GM12878 (cell line): ENCODE measurements around the gene PYGO2. TPM values are rescaled to one million over a fixed set of nuclear protein-coding genes. Genes with fewer than 3 reads are reported as not detected.

Experiments used
- ATAC-seq: fragments of 200-7000 bp; cut with Tn5 transposase; 3 replicates; pipeline ENCODE4 v1.9.1; 2020; ENCODE audit warnings: mild to moderate bottlenecking, moderate library complexity
- BruUV-seq: library from RNA; stranded (reverse); fragments of 400-500 nt; replicated peaks from 2 replicates; lab custom pipeline; 2021; lab: Mats Ljungman, UMichigan
- CTCF ChIA-PET: fragments of 300-600 bp; sonication (Branson Sonifier 250); formaldehyde crosslinking; extraction: SDS; loops from one replicate; lab custom pipeline; 2021; ENCODE audit warnings: inconsistent platforms; lab: Yijun Ruan, JAX
- POLR2A ChIA-PET: fragments of 350-600 bp; formaldehyde crosslinking; extraction: SDS; loops from one replicate; lab custom pipeline; 2021; ENCODE audit warnings: inconsistent platforms; lab: Charles Lee
- RAD21 ChIA-PET: fragments of 300-600 bp; sonication (Branson Sonifier 250); formaldehyde crosslinking; loops from one replicate; lab custom pipeline; 2023; ENCODE audit warnings: antibody characterized with exemption; ENCODE audit not compliant: unreplicated experiment; lab: Charles Lee
- SMC1A ChIA-PET: fragments of 300-600 bp; sonication (Branson Sonifier 250); formaldehyde crosslinking; loops from one replicate; lab custom pipeline; 2023; ENCODE audit not compliant: unreplicated experiment, uncharacterized antibody; lab: Charles Lee
- DNase-seq: peaks from one replicate; pipeline ENCODE4 v3.0.0-alpha.2; 2011; ENCODE audit warnings: low read depth, low spot score
- FAIRE-seq: peaks from 3 replicates; lab custom pipeline; 2011; peaks lifted over from hg19 to GRCh38; lab: Jason Lieb, UNC
- H2AFZ ChIP-seq: 2 replicates; pipeline ENCODE4 v1.6.0; 2011; ENCODE audit warnings: low read depth, low read length, control low read depth; ENCODE audit not compliant: control insufficient read depth
- H3K27ac ChIP-seq: 2 replicates; pipeline ENCODE4 v1.5.1; 2011; ENCODE audit warnings: control low read depth; ENCODE audit not compliant: control insufficient read depth, insufficient read depth
- H3K27me3 ChIP-seq, 2 experiments: replicated peaks in 1 of 2; 2 replicates each; pipeline versions ENCODE4 v1.6.0 to v1.6.1; 2011; ENCODE audit warnings: low read length in 1 of 2; ENCODE audit not compliant: control insufficient read depth in 2 of 2, insufficient read depth in 2 of 2
- H3K36me3 ChIP-seq, 2 experiments: 2 replicates each; pipeline ENCODE4 v1.5.1; 2011; ENCODE audit warnings: low read length in 1 of 2; ENCODE audit not compliant: control insufficient read depth in 2 of 2, insufficient read depth in 2 of 2
- H3K4me1 ChIP-seq: 2 replicates; pipeline ENCODE4 v1.6.1; 2011; ENCODE audit warnings: mild to moderate bottlenecking, low read length, moderate library complexity, mixed read lengths; ENCODE audit not compliant: control insufficient read depth, insufficient read depth
- H3K4me2 ChIP-seq: 2 replicates; pipeline ENCODE4 v1.6.0; 2011; ENCODE audit warnings: control low read depth; ENCODE audit not compliant: control insufficient read depth, insufficient read depth
- H3K4me3 ChIP-seq: fragments of 200-600 bp; sonication (generic); 2 replicates; pipeline ENCODE4 v1.5.1; 2016
- H3K79me2 ChIP-seq: 2 replicates; pipeline ENCODE4 v1.6.0; 2011; ENCODE audit warnings: low read length; ENCODE audit not compliant: control insufficient read depth, insufficient read depth
- H3K9ac ChIP-seq: 2 replicates; pipeline ENCODE4 v1.8.0; 2011; ENCODE audit warnings: low read length, control low read depth, mixed read lengths; ENCODE audit not compliant: control insufficient read depth, insufficient read depth
- H3K9me3 ChIP-seq: replicated peaks from 3 replicates; pipeline ENCODE4 v1.5.1; 2011; ENCODE audit warnings: mild to moderate bottlenecking, low read length; ENCODE audit not compliant: control insufficient read depth, insufficient read depth
- H4K20me1 ChIP-seq: 2 replicates; pipeline ENCODE4 v1.6.0; 2011; ENCODE audit not compliant: control insufficient read depth, insufficient read depth
- EZH2 ChIP-seq: IDR thresholded peaks from 2 replicates; pipeline ENCODE4 v1.6.1; 2012; ENCODE audit warnings: low read depth, mild to moderate bottlenecking, control low read depth, inconsistent platforms, low read length, borderline replicate concordance; ENCODE audit not compliant: control insufficient read depth
- NRF1 ChIP-seq: conservative IDR thresholded peaks from 2 replicates; pipeline ENCODE4 v1.6.1; 2011; ENCODE audit warnings: mild to moderate bottlenecking, low read depth, low read length, improper control_type of control experiment
- POLR2AphosphoS5 ChIP-seq: IDR thresholded peaks from 2 replicates; pipeline ENCODE4 v1.6.1; 2011; ENCODE audit warnings: mild to moderate bottlenecking, low read length, inconsistent platforms
- WGBS: methylation state at CpG from one replicate; pipeline ENCODE4 v1.1.6; 2016; ENCODE audit warnings: low lambda C conversion rate; ENCODE audit not compliant: insufficient replicate concordance, insufficient coverage; ENCODE audit errors: missing lambda C conversion rate; 5-methylcytosine and 5-hydroxymethylcytosine counted together
- in situ Hi-C: fragments of 300-500 bp; cut with MboI; formaldehyde crosslinking; loops from 9 replicates; pipeline ENCODE4 v1.14.3; 2018; ENCODE audit warnings: mixed read lengths
- intact Hi-C: fragments of 100-400 bp; cut with micrococcal nuclease; formaldehyde crosslinking; loops from one replicate; pipeline ENCODE4 v1.14.2; 2022; ENCODE audit not compliant: unreplicated experiment
- polyA plus RNA-seq, 11 experiments: library from polyadenylated mRNA; depleted of rRNA in 4 of 11; unstranded in 6 of 11; stranded (reverse) in 5 of 11; fragments of >200 nt; fragmentation: Nextera tagmentation in 4 of 11; fragmentation: Illumina TruSeq in 1 of 11; extraction: Ambion mirVana in 4 of 11; extraction: Trizol in 1 of 11; gene quantifications; 1 replicate in 1 of 11; 2 replicates in 10 of 11; pipeline versions ENCODE4 v1.2.1 to v1.2.3, GENCODE V29; 2011 to 2016; ENCODE audit warnings: inconsistent platforms in 2 of 11, missing spikeins in 2 of 11, low read depth in 1 of 11
- total RNA-seq, 4 experiments: library from RNA; depleted of rRNA in 3 of 4; stranded (reverse); fragments of >200 nt in 3 of 4; fragmentation: Illumina TruSeq in 1 of 4; extraction: Trizol in 1 of 4; gene quantifications; 2 replicates each; pipeline versions ENCODE4 v1.2.1 to v1.2.3, GENCODE V29; 2013 to 2021
- TF ChIP-seq, protein P1 (sequence below): fragments of 450-650 bp; formaldehyde crosslinking; IDR thresholded peaks from 2 replicates; pipeline ENCODE4 v1.4.0; 2020; ENCODE audit warnings: mild to moderate bottlenecking, moderate library complexity
- TF ChIP-seq, protein P2 (sequence below): fragments of 450-650 bp; IDR thresholded peaks from 2 replicates; pipeline ENCODE4 v1.6.1; 2014; ENCODE audit warnings: mild to moderate bottlenecking
- TF ChIP-seq, protein P3 (sequence below): fragments of 450-650 bp; IDR thresholded peaks from 2 replicates; pipeline ENCODE4 v1.6.1; 2016; ENCODE audit warnings: mild to moderate bottlenecking

PYGO2 gene
- total and polyA plus RNA-seq, 10 of the 15 experiments (the other 5 are each of a cell fraction or from before 2014, with no cell fraction given): 8.1 to 33.8 (median 23.5) TPM

DNA sequence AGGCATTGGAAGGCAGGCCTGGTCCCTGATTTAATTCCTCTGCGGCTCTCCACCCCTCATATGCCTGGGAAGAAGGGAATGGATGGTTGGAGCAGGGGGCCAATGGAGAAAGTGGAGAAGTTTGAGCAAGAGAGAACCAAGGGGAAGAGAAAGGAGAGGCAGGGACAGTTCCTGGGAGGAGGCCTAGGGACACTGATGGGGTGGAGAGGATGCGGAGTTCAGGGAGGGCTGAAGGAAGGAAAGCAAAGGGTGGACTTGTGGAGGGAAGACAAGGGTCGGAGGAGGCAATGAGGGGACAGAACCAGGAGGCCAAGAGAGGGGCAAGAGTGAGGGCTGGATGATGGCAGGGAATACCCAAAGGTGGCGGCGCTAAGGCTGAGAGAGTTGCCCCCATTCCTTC, 48.2 kb upstream of the PYGO2 start:
- 97% methylated on average over 5 of the region's 5 CpGs for WGBS
- peaks cover 38% of the 10 kb centered on the region for H3K79me2 ChIP-seq
- SMC1A ChIA-PET: no interaction called here

More for the DNA sequence above, 48.2 kb upstream of the PYGO2 start:
- H3K9me3 ChIP-seq: no peaks in the 10 kb centered on the region
- TF ChIP-seq NRF1: no peak
- TF ChIP-seq, protein P1, sequence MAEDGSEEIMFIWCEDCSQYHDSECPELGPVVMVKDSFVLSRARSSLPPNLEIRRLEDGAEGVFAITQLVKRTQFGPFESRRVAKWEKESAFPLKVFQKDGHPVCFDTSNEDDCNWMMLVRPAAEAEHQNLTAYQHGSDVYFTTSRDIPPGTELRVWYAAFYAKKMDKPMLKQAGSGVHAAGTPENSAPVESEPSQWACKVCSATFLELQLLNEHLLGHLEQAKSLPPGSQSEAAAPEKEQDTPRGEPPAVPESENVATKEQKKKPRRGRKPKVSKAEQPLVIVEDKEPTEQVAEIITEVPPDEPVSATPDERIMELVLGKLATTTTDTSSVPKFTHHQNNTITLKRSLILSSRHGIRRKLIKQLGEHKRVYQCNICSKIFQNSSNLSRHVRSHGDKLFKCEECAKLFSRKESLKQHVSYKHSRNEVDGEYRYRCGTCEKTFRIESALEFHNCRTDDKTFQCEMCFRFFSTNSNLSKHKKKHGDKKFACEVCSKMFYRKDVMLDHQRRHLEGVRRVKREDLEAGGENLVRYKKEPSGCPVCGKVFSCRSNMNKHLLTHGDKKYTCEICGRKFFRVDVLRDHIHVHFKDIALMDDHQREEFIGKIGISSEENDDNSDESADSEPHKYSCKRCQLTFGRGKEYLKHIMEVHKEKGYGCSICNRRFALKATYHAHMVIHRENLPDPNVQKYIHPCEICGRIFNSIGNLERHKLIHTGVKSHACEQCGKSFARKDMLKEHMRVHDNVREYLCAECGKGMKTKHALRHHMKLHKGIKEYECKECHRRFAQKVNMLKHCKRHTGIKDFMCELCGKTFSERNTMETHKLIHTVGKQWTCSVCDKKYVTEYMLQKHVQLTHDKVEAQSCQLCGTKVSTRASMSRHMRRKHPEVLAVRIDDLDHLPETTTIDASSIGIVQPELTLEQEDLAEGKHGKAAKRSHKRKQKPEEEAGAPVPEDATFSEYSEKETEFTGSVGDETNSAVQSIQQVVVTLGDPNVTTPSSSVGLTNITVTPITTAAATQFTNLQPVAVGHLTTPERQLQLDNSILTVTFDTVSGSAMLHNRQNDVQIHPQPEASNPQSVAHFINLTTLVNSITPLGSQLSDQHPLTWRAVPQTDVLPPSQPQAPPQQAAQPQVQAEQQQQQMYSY: no peak
- TF ChIP-seq, protein P2, sequence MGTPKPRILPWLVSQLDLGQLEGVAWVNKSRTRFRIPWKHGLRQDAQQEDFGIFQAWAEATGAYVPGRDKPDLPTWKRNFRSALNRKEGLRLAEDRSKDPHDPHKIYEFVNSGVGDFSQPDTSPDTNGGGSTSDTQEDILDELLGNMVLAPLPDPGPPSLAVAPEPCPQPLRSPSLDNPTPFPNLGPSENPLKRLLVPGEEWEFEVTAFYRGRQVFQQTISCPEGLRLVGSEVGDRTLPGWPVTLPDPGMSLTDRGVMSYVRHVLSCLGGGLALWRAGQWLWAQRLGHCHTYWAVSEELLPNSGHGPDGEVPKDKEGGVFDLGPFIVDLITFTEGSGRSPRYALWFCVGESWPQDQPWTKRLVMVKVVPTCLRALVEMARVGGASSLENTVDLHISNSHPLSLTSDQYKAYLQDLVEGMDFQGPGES: no peak
- TF ChIP-seq EZH2: no peak
- TF ChIP-seq, protein P3, sequence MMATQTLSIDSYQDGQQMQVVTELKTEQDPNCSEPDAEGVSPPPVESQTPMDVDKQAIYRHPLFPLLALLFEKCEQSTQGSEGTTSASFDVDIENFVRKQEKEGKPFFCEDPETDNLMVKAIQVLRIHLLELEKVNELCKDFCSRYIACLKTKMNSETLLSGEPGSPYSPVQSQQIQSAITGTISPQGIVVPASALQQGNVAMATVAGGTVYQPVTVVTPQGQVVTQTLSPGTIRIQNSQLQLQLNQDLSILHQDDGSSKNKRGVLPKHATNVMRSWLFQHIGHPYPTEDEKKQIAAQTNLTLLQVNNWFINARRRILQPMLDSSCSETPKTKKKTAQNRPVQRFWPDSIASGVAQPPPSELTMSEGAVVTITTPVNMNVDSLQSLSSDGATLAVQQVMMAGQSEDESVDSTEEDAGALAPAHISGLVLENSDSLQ: no peak
- TF ChIP-seq POLR2AphosphoS5: no peak
- TF ChIP-seq, all 136 proteins: peak for 0
- Histone ChIP-seq H3K27me3 (no peaks in the 10 kb centered on the region), H3K36me3 (peaks cover 0 to 9% of the 10 kb centered on the region in 2 experiments; a peak in 3 of 4 replicates), H3K4me1 (peaks cover 54% of the 10 kb centered on the region), H3K27ac (no peak overlapping the region; the same call in 1 of the 2 replicates), H3K4me2 (peak overlapping the region; percentile 69), H3K4me3 (no peak overlapping the region), H4K20me1 (0 out of 2 replicates have a peak, but pooled peaks cover 3% of the 10 kb centered on the region), H3K9ac (no peak overlapping the region; the same call in 1 of the 2 replicates), H2AFZ (no peak overlapping the region)
- intact Hi-C loops: no loop called here
- in situ Hi-C loops: no loop called here
- POLR2A ChIA-PET: no interaction called here
- BruUV-seq: no TSS peak
- CTCF ChIA-PET: interaction anchor here (2.1 kb wide), 1 partner anchor 10 kb away, joined by 9 read pairs; no protein-coding TSS in a partner anchor
- no peak for FAIRE-seq
- DNase-seq: no peak
- RAD21 ChIA-PET: no interaction called here
- ATAC-seq: no peak
